Gastrocnemius medialis (tissue), 4 donors: ENCODE results near the gene CFAP299. TPM values are rescaled to one million over a fixed set of nuclear protein-coding genes. Genes with fewer than 3 reads are reported as not detected.

Source experiments
- ATAC-seq, 2 donors: fragments of 150-250 bp; one replicate each; pipeline ENCODE4 v1.9.1; 2016
- DNase-seq, 2 donors: peaks; one replicate each; pipeline ENCODE4 v3.0.0-alpha.2; 2019
- H3K27ac ChIP-seq, 4 donors: fragments of 200-600 bp; sonication (generic); 1 replicate in 1 of 4; 2 replicates in 3 of 4; pipeline ENCODE4 v1.5.1; 2016 to 2018; ENCODE audit warnings: mild to moderate bottlenecking in 2 of 4, moderate library complexity in 1 of 4
- H3K27me3 ChIP-seq, 3 donors: fragments of 200-600 bp; sonication (generic) in 2 of 3; 1 replicate in 1 of 3; 2 replicates in 2 of 3; pipeline versions ENCODE4 v1.5.1 to v1.6.0; 2016 to 2019; ENCODE audit warnings: mild to moderate bottlenecking in 1 of 3, moderate library complexity in 1 of 3
- H3K36me3 ChIP-seq, 2 donors: fragments of 200-600 bp; sonication (generic) in 1 of 2; one replicate each; pipeline ENCODE4 v1.5.1; 2017 to 2018
- H3K4me1 ChIP-seq, 2 donors: fragments of 200-600 bp; sonication (generic) in 1 of 2; one replicate each; pipeline ENCODE4 v1.5.1; 2016 to 2017; ENCODE audit warnings: mild to moderate bottlenecking in 2 of 2
- H3K4me3 ChIP-seq, 4 donors: fragments of 200-600 bp; sonication (generic) in 3 of 4; 1 replicate in 1 of 4; 2 replicates in 3 of 4; pipeline ENCODE4 v1.5.1; 2016 to 2019; ENCODE audit warnings: mild to moderate bottlenecking in 2 of 4
- H3K9me3 ChIP-seq, 3 donors: fragments of 200-600 bp; sonication (generic) in 2 of 3; 1 replicate in 1 of 3; 2 replicates in 2 of 3; pipeline ENCODE4 v1.5.1; 2016 to 2019
- CTCF ChIP-seq, 5 experiments: fragments of 450-650 bp in 3 of 5; fragments of 200-600 bp in 2 of 5; sonication (generic) in 2 of 5; IDR thresholded peaks in 4 of 5; conservative IDR thresholded peaks in 1 of 5; 1 replicate in 4 of 5; 2 replicates in 1 of 5; pipeline ENCODE4 v1.5.1; 2016 to 2019; ENCODE audit warnings: antibody characterized with exemption in 5 of 5, mild to moderate bottlenecking in 3 of 5, moderate library complexity in 3 of 5
- POLR2A ChIP-seq, 2 donors: fragments of 450-650 bp; IDR thresholded peaks; one replicate each; pipeline ENCODE4 v1.6.1; 2017; ENCODE audit warnings: antibody characterized with exemption in 2 of 2, mild to moderate bottlenecking in 2 of 2, moderate library complexity in 2 of 2
- in situ Hi-C, 4 donors: fragments of 200-750 bp; cut with MboI; loops; one replicate each; pipeline versions ENCODE4 v1.15.0 to v1.8.0; 2017; ENCODE audit warnings: low sequenced_read_pairs in 4 of 4
- intact Hi-C: fragments of 100-400 bp; cut with DNase I; formaldehyde crosslinking; loops from one replicate; pipeline ENCODE4 v1.15.1; 2023; ENCODE audit warnings: low total_unique reads
- total RNA-seq, 4 donors: library from RNA; depleted of rRNA; stranded (reverse); fragments of >200 nt; gene quantifications; one replicate each; pipeline versions ENCODE4 v1.1.0 to v1.2.3, GENCODE V29; 2016

Gene CFAP299
- total RNA-seq, 4 donors from 2014 or later, result not detected

GRCh38 chr4:80387390-80388283 lies 52.1 kb downstream of the CFAP299 start:
- in situ Hi-C loops (no loop called here), intact Hi-C loops (no loop called here)
- H3K27me3 ChIP-seq, result no peaks in the 10 kb centered on the region
- no peaks in the 10 kb centered on the region for H3K36me3 ChIP-seq
- H3K27ac ChIP-seq, result no peak overlapping the region
- no peak overlapping the region for H3K4me3 ChIP-seq
- no peak for DNase-seq
- no peaks in the 10 kb centered on the region for H3K9me3 ChIP-seq
- TF ChIP-seq POLR2A (IDR thresholded peaks at IDR 0.05) (no peak), CTCF (IDR thresholded peaks at IDR 0.05 in 4 of 5, conservative IDR thresholded peaks at IDR 0.05 in 1 of 5) (no peak)
- no peaks in the 10 kb centered on the region for H3K4me1 ChIP-seq
- ATAC-seq, result no peak

- DNase-seq (no peak), ATAC-seq (no peak)
- H3K4me1 ChIP-seq, result no peaks in the 10 kb centered on the region
- TF ChIP-seq POLR2A (IDR thresholded peaks at IDR 0.05), result no peak
- TF ChIP-seq CTCF (IDR thresholded peaks at IDR 0.05 in 4 of 5, conservative IDR thresholded peaks at IDR 0.05 in 1 of 5), result no peak
- in situ Hi-C loops (no loop called here), intact Hi-C loops (no loop called here)
- no peaks in the 10 kb centered on the region for H3K27me3 ChIP-seq
- no peak overlapping the region for H3K27ac ChIP-seq
- H3K9me3 ChIP-seq, result no peaks in the 10 kb centered on the region
- H3K36me3 ChIP-seq, result no peaks in the 10 kb centered on the region
- H3K4me3 ChIP-seq, result no peak overlapping the region
Observed at GRCh38 chr4:80388284-80388607, 52.7 kb downstream of the CFAP299 start.

GRCh38 chr4:80390178-80390577 lies 54.6 kb downstream of the CFAP299 start:
- intact Hi-C loops, result no loop called here
- in situ Hi-C loops, result no loop called here
- Histone ChIP-seq H3K4me3 (no peak overlapping the region), H3K27ac (no peak overlapping the region), H3K36me3 (no peaks in the 10 kb centered on the region), H3K9me3 (no peaks in the 10 kb centered on the region), H3K27me3 (no peaks in the 10 kb centered on the region), H3K4me1 (no peaks in the 10 kb centered on the region)
- TF ChIP-seq CTCF (IDR thresholded peaks at IDR 0.05 in 4 of 5, conservative IDR thresholded peaks at IDR 0.05 in 1 of 5) (no peak), POLR2A (IDR thresholded peaks at IDR 0.05) (no peak)
- DNase-seq (no peak), ATAC-seq (no peak)

- DNase-seq, result no peak
- no peak for TF ChIP-seq CTCF (IDR thresholded peaks at IDR 0.05 in 4 of 5, conservative IDR thresholded peaks at IDR 0.05 in 1 of 5)
- TF ChIP-seq POLR2A (IDR thresholded peaks at IDR 0.05), result no peak
- intact Hi-C loops (no loop called here), in situ Hi-C loops (no loop called here)
- no peaks in the 10 kb centered on the region for H3K9me3 ChIP-seq
- no peaks in the 10 kb centered on the region for H3K36me3 ChIP-seq
- H3K27ac ChIP-seq, result no peak overlapping the region
- H3K4me1 ChIP-seq, result no peaks in the 10 kb centered on the region
- H3K27me3 ChIP-seq, result no peaks in the 10 kb centered on the region
- no peak overlapping the region for H3K4me3 ChIP-seq
- ATAC-seq, result no peak
Observed at GRCh38 chr4:80393246-80393969, 57.9 kb downstream of the CFAP299 start.
